Ammon's horn (tissue), 1 donor: ENCODE data around the gene NDUFC1.
"Not testable (repeated sequence)": the region's sequence is repeated elsewhere in the genome, so short reads cannot be mapped to it uniquely, and the experiment has no call there.

ENCODE experiments used
- DNase-seq: peaks from one replicate; pipeline ENCODE4 v3.0.0-alpha.2; 2016; ENCODE audit warnings: low spot score

Gene NDUFC1

GRCh38 chr4:139297001-139297410 is 5.3 kb downstream of the NDUFC1 start:
- DNase-seq, result no peak

GRCh38 chr4:139295942-139296299 is 6.4 kb downstream of the NDUFC1 start:
- DNase-seq, result no peak

GRCh38 chr4:139295206-139295941 is 6.9 kb downstream of the NDUFC1 start:
- DNase-seq, result peak; percentile 97

- no peak for DNase-seq
These were observed 16.0 kb downstream of the NDUFC1 start for GRCh38 chr4:139286186-139286698.

GRCh38 chr4:139282721-139283075 is 19.6 kb downstream of the NDUFC1 start:
- DNase-seq, result no peak

GRCh38 chr4:139282065-139282720 is 20.1 kb downstream of the NDUFC1 start:
- DNase-seq, result no peak

GRCh38 chr4:139279760-139280620 is 22.3 kb downstream of the NDUFC1 start, which contains the start of gene MGARP:
TSS of gene MGARP (minus strand) at chr4:139280225. CDS start at chr4:139280158, 67 bp downstream.
- DNase-seq, result peak; percentile 23

- no peak for DNase-seq
These were observed 23.1 kb downstream of the NDUFC1 start for GRCh38 chr4:139278912-139279759.

GRCh38 chr4:139278485-139278884 is 23.8 kb downstream of the NDUFC1 start:
- no peak for DNase-seq

GRCh38 chr4:139275281-139275735 is 27.0 kb downstream of the NDUFC1 start:
- peak; percentile 19 for DNase-seq

- DNase-seq, result no peak
These were observed 27.5 kb downstream of the NDUFC1 start for GRCh38 chr4:139274790-139275189.

GRCh38 chr4:139273835-139274234 is 28.4 kb downstream of the NDUFC1 start:
- DNase-seq, result no peak

- DNase-seq, result no peak
These were observed 35.0 kb downstream of the NDUFC1 start for GRCh38 chr4:139267301-139267700.

GRCh38 chr4:139266583-139267257 is 35.6 kb downstream of the NDUFC1 start:
- DNase-seq, result peak; percentile 70

- no peak for DNase-seq
These were observed 36.1 kb downstream of the NDUFC1 start for GRCh38 chr4:139266208-139266582.

- no peak for DNase-seq
These were observed 36.6 kb downstream of the NDUFC1 start for GRCh38 chr4:139265654-139266053.

GRCh38 chr4:139256349-139256748 is 45.9 kb downstream of the NDUFC1 start:
- no peak for DNase-seq

- not testable (repeated sequence) for DNase-seq
These were observed 46.7 kb downstream of the NDUFC1 start for GRCh38 chr4:139255581-139255980.

- DNase-seq, result no peak
These were observed 48.6 kb downstream of the NDUFC1 start for GRCh38 chr4:139253713-139254112.

- DNase-seq, result no peak
These were observed 49.2 kb downstream of the NDUFC1 start for GRCh38 chr4:139253046-139253445.

- no peak for DNase-seq
These were observed 54.5 kb downstream of the NDUFC1 start for GRCh38 chr4:139247700-139248238.
